HCT116 (cell line): ENCODE results near the gene KIF25. TPM values are rescaled to one million over a fixed set of nuclear protein-coding genes. Genes with fewer than 3 reads are reported as not detected.

Experiments used
- ATAC-seq: fragments of 200-7000 bp; cut with Tn5 transposase; 2 replicates; pipeline ENCODE4 v1.9.1; 2020; ENCODE audit warnings: mild to moderate bottlenecking, moderate library complexity
- BruUV-seq: library from RNA; stranded (reverse); fragments of 400-500 nt; replicated peaks from 2 replicates; lab custom pipeline; 2021; lab: Mats Ljungman, UMichigan
- CTCF ChIA-PET: fragments of 300-600 bp; sonication (Branson Sonifier 250); formaldehyde crosslinking; loops from one replicate; lab custom pipeline; 2021; ENCODE audit warnings: antibody characterized with exemption; lab: Charles Lee
- POLR2A ChIA-PET: fragments of 300-600, 350-600 bp; sonication (Branson Sonifier 250); formaldehyde crosslinking; loops from one replicate; lab custom pipeline; 2021; ENCODE audit warnings: antibody characterized with exemption; lab: Charles Lee
- RAD21 ChIA-PET, 2 experiments: fragments of 300-600 bp; sonication (Branson Sonifier 250); formaldehyde crosslinking; loops; one replicate each; lab custom pipeline; 2023; ENCODE audit warnings: low total read pairs in 2 of 2; ENCODE audit not compliant: uncharacterized antibody in 2 of 2, unreplicated experiment in 2 of 2, low non-redundant PET in 1 of 2; lab: Charles Lee
- DNase-seq: peaks from one replicate; pipeline ENCODE4 v3.0.0-alpha.2; 2010; ENCODE audit warnings: low read depth, low spot score
- H2AFZ ChIP-seq: fragments of 200-600 bp; shearing (Covaris generic), sonication (generic); 2 replicates; pipeline ENCODE4 v1.6.1; 2017; ENCODE audit warnings: low read depth, mixed run types, mixed read lengths, antibody characterized with exemption, low read length; ENCODE audit not compliant: poor library complexity, severe bottlenecking
- H3K27ac ChIP-seq: 2 replicates; pipeline ENCODE4 v1.5.1; 2012; ENCODE audit warnings: low read depth, low read length
- H3K27me3 ChIP-seq: fragments of 200-600 bp; sonication (generic); 2 replicates; pipeline ENCODE4 v1.6.1; 2016; ENCODE audit warnings: mixed run types, low read length, mixed read lengths; ENCODE audit not compliant: insufficient read depth
- H3K36me3 ChIP-seq, 2 experiments: fragments of 200-500 bp in 1 of 2; fragments of 200-600 bp in 1 of 2; sonication (Bioruptor generic) in 1 of 2; sonication (generic) in 1 of 2; 2 replicates each; pipeline versions ENCODE4 v1.5.1 to v1.6.1; 2014 to 2016; ENCODE audit warnings: low read length in 2 of 2, inconsistent platforms in 1 of 2, mixed read lengths in 1 of 2, mixed run types in 1 of 2; ENCODE audit not compliant: insufficient read depth in 2 of 2, control insufficient read depth in 1 of 2
- H3K4me1 ChIP-seq, 2 experiments: fragments of 200-600 bp in 1 of 2; sonication (generic) in 1 of 2; 2 replicates each; pipeline versions ENCODE4 v1.5.1 to v1.6.1; 2012 to 2017; ENCODE audit warnings: low read length in 2 of 2, inconsistent platforms in 1 of 2, mild to moderate bottlenecking in 1 of 2, mixed read lengths in 1 of 2, mixed run types in 1 of 2, moderate library complexity in 1 of 2; ENCODE audit not compliant: insufficient read depth in 2 of 2, control insufficient read depth in 1 of 2
- H3K4me2 ChIP-seq: fragments of 200-600 bp; sonication (generic); 2 replicates; pipeline ENCODE4 v1.6.1; 2017; ENCODE audit warnings: mixed run types, low read length, mixed read lengths
- H3K4me3 ChIP-seq, 2 experiments: fragments of 200-600 bp in 1 of 2; sonication (generic) in 1 of 2; replicated peaks in 1 of 2; 2 replicates each; pipeline ENCODE4 v1.5.1; 2011 to 2016; ENCODE audit warnings: low read length in 2 of 2, control low read depth in 1 of 2, low read depth in 1 of 2, mild to moderate bottlenecking in 1 of 2, mixed read lengths in 1 of 2, mixed run types in 1 of 2
- H3K79me2 ChIP-seq: fragments of 200-600 bp; sonication (generic); 2 replicates; pipeline ENCODE4 v1.6.1; 2017; ENCODE audit warnings: mild to moderate bottlenecking, mixed run types, low read length, moderate library complexity, mixed read lengths; ENCODE audit not compliant: insufficient read depth
- H3K9ac ChIP-seq: fragments of 200-600 bp; sonication (generic); 2 replicates; pipeline ENCODE4 v1.6.1; 2016; ENCODE audit warnings: low read length, mixed read lengths
- H3K9me2 ChIP-seq: fragments of 200-600 bp; sonication (generic), shearing (Covaris generic); 2 replicates; pipeline ENCODE4 v1.6.1; 2017; ENCODE audit warnings: mixed run types, mild to moderate bottlenecking, moderate library complexity; ENCODE audit not compliant: insufficient read depth
- H3K9me3 ChIP-seq, 2 experiments: fragments of 200-500 bp in 1 of 2; fragments of 200-600 bp in 1 of 2; sonication (Bioruptor generic) in 1 of 2; sonication (generic) in 1 of 2; 2 replicates each; pipeline ENCODE4 v1.6.1; 2014 to 2017; ENCODE audit warnings: low read length in 2 of 2, mixed read lengths in 2 of 2, inconsistent platforms in 1 of 2, low read depth in 1 of 2, mild to moderate bottlenecking in 1 of 2, mixed run types in 1 of 2, moderate library complexity in 1 of 2; ENCODE audit not compliant: control insufficient read depth in 1 of 2, insufficient read depth in 1 of 2
- H4K20me1 ChIP-seq: fragments of 200-600 bp; sonication (generic), shearing (Covaris generic); 2 replicates; pipeline ENCODE4 v1.6.1; 2017; ENCODE audit warnings: mixed run types, mild to moderate bottlenecking, moderate library complexity; ENCODE audit not compliant: insufficient read depth
- ATF3 ChIP-seq: IDR thresholded peaks from 2 replicates; pipeline ENCODE4 v1.6.1; 2012
- CBX3 ChIP-seq: IDR thresholded peaks from 2 replicates; pipeline ENCODE4 v1.6.1; 2012; ENCODE audit warnings: low read depth
- EGR1 ChIP-seq: IDR thresholded peaks from 2 replicates; pipeline ENCODE4 v1.6.1; 2012; ENCODE audit warnings: low read depth
- ELF1 ChIP-seq: IDR thresholded peaks from 2 replicates; pipeline ENCODE4 v1.6.1; 2012; ENCODE audit warnings: low read depth, borderline replicate concordance
- EZH2 ChIP-seq: fragments of 200-600 bp; sonication (generic); IDR thresholded peaks from 2 replicates; pipeline ENCODE4 v1.6.1; 2017; ENCODE audit warnings: antibody characterized with exemption, mixed run types
- EZH2phosphoT487 ChIP-seq: fragments of 200-600 bp; IDR thresholded peaks from 2 replicates; pipeline ENCODE4 v1.6.1; 2018; ENCODE audit warnings: antibody characterized with exemption, borderline replicate concordance
- FOSL1 ChIP-seq: IDR thresholded peaks from 2 replicates; pipeline ENCODE4 v1.6.1; 2012; ENCODE audit warnings: low read depth
- JUND ChIP-seq: IDR thresholded peaks from 2 replicates; pipeline ENCODE4 v1.6.1; 2012
- MAX ChIP-seq: IDR thresholded peaks from 2 replicates; pipeline ENCODE4 v1.6.1; 2012
- POLR2A ChIP-seq: IDR thresholded peaks from 2 replicates; pipeline ENCODE4 v1.7.0; 2011; ENCODE audit warnings: borderline replicate concordance; ENCODE audit not compliant: insufficient read depth, insufficient read length; ENCODE audit errors: extremely low read depth
- SRF ChIP-seq: IDR thresholded peaks from 2 replicates; pipeline ENCODE4 v1.6.1; 2012; ENCODE audit warnings: low read depth
- YY1 ChIP-seq: IDR thresholded peaks from 2 replicates; pipeline ENCODE4 v1.6.1; 2011; ENCODE audit warnings: low read length, low read depth, moderate library complexity, mild to moderate bottlenecking; ENCODE audit not compliant: insufficient replicate concordance; ENCODE audit errors: extremely low read depth
- ZBTB33 ChIP-seq: IDR thresholded peaks from 2 replicates; pipeline ENCODE4 v1.6.1; 2011; ENCODE audit warnings: mild to moderate bottlenecking, low read length, moderate library complexity; ENCODE audit not compliant: insufficient replicate concordance; ENCODE audit errors: extremely low read depth
- ZFX ChIP-seq: fragments of 450-650 bp; IDR thresholded peaks from 2 replicates; pipeline ENCODE4 v1.6.1; 2017
- ZNF274 ChIP-seq: fragments of 200-500 bp; sonication (Bioruptor generic); IDR thresholded peaks from 2 replicates; pipeline ENCODE4 v1.6.1; 2014; ENCODE audit warnings: mild to moderate bottlenecking, low read depth, low read length, inconsistent platforms
- intact Hi-C: fragments of 100-400 bp; cut with micrococcal nuclease; formaldehyde crosslinking; loops from 2 replicates; pipeline ENCODE4 v1.10.0; 2022
- total RNA-seq: library from RNA; stranded (reverse); gene quantifications from one replicate; pipeline ENCODE4 v1.2.1, GENCODE V29; 2021; ENCODE audit not compliant: unreplicated experiment

Gene KIF25
- total RNA-seq, 1 experiment from 2014 or later: not detected

- no peak for DNase-seq
- peak overlapping the region; percentile 78 for H2AFZ ChIP-seq
- CTCF ChIA-PET: no interaction called here
Observed at GRCh38 chr6:168035098-168035660, 37.7 kb downstream of the KIF25 start.

GRCh38 chr6:168035661-168036545 lies 38.4 kb downstream of the KIF25 start:
- Histone ChIP-seq H3K36me3 (no peaks in the 10 kb centered on the region), H2AFZ (peak overlapping the region; percentile 37), H3K27ac (no peak overlapping the region), H3K4me2 (peak overlapping the region; percentile 67), H3K4me1 (peaks cover 0 to 19% of the 10 kb centered on the region in 2 experiments; a peak in 3 of 4 replicates), H3K4me3 (peak overlapping the region; percentile 20 to 22; a peak in 3 of 4 replicates), H3K27me3 (peaks cover 6% of the 10 kb centered on the region; the same call in 1 of the 2 replicates), H4K20me1 (no peaks in the 10 kb centered on the region), H3K9me2 (no peaks in the 10 kb centered on the region), H3K9me3 (no peaks in the 10 kb centered on the region), H3K9ac (no peak overlapping the region), H3K79me2 (no peaks in the 10 kb centered on the region)
- ATAC-seq (peak; percentile 32), DNase-seq (no peak)
- intact Hi-C loops: no loop called here
- CTCF ChIA-PET: no interaction called here
- RAD21 ChIA-PET: no interaction called here
- BruUV-seq: no TSS peak
- POLR2A ChIA-PET: no interaction called here
- no peak for TF ChIP-seq SRF
- TF ChIP-seq FOSL1: no peak
- TF ChIP-seq EZH2: no peak
- TF ChIP-seq ZBTB33: no peak
- no peak for TF ChIP-seq POLR2A
- TF ChIP-seq JUND: no peak
- no peak for TF ChIP-seq MAX
- no peak for TF ChIP-seq ZFX
- TF ChIP-seq EZH2phosphoT487: no peak
- TF ChIP-seq YY1: no peak
- no peak for TF ChIP-seq ZNF274
- TF ChIP-seq ELF1: no peak
- no peak for TF ChIP-seq EGR1

More at GRCh38 chr6:168035098-168035660, 37.7 kb downstream of the KIF25 start:
- H3K4me1 ChIP-seq: peaks cover 0 to 19% of the 10 kb centered on the region in 2 experiments; a peak in 3 of 4 replicates
- peak; percentile 84 for ATAC-seq
- no peaks in the 10 kb centered on the region for H3K79me2 ChIP-seq
- no peaks in the 10 kb centered on the region for H4K20me1 ChIP-seq
- RAD21 ChIA-PET: no interaction called here
- H3K4me3 ChIP-seq: peak overlapping the region; percentile 20 to 37
- no peak overlapping the region for H3K9ac ChIP-seq
- no TSS peak for BruUV-seq
- peaks cover 6% of the 10 kb centered on the region; the same call in 1 of the 2 replicates for H3K27me3 ChIP-seq
- no peaks in the 10 kb centered on the region for H3K9me2 ChIP-seq
- peak overlapping the region; percentile 67 for H3K4me2 ChIP-seq
- TF ChIP-seq MAX (peak; percentile 88), ATF3 (no peak), CBX3 (peak; percentile 48; the same call in 1 of the 2 replicates), EGR1 (no peak)
- no peaks in the 10 kb centered on the region for H3K36me3 ChIP-seq
- no peaks in the 10 kb centered on the region for H3K9me3 ChIP-seq
- POLR2A ChIA-PET: no interaction called here
- intact Hi-C loops: no loop called here
- H3K27ac ChIP-seq: no peak overlapping the region
